Glutamatergic neuron (in vitro differentiated cells): ENCODE results near the gene PRLHR. TPM values are rescaled to one million over a fixed set of nuclear protein-coding genes. Genes with fewer than 3 reads are reported as not detected.
"Not testable (repeated sequence)": the region's sequence is repeated elsewhere in the genome, so short reads cannot be mapped to it uniquely, and the experiment has no call there.

ENCODE experiments used
- DNase-seq: peaks from one replicate; pipeline ENCODE4 v3.0.0; 2022
- H3K27ac Mint-ChIP-seq: one replicate; pipeline ENCODE4 v1.8.0; 2020; ENCODE audit warnings: mild to moderate bottlenecking, mixed read lengths, inconsistent platforms; ENCODE audit not compliant: unreplicated experiment
- H3K27me3 Mint-ChIP-seq: one replicate; pipeline ENCODE4 v1.8.0; 2020; ENCODE audit warnings: mild to moderate bottlenecking, moderate library complexity, mixed read lengths, inconsistent platforms; ENCODE audit not compliant: unreplicated experiment
- H3K36me3 Mint-ChIP-seq: one replicate; pipeline ENCODE4 v1.8.0; 2020; ENCODE audit warnings: mild to moderate bottlenecking, mixed read lengths, inconsistent platforms; ENCODE audit not compliant: unreplicated experiment
- H3K4me1 Mint-ChIP-seq: one replicate; pipeline ENCODE4 v1.8.0; 2020; ENCODE audit warnings: mild to moderate bottlenecking, low read depth, mixed read lengths, inconsistent platforms; ENCODE audit not compliant: unreplicated experiment
- H3K4me3 Mint-ChIP-seq: one replicate; pipeline ENCODE4 v1.8.0; 2020; ENCODE audit warnings: mild to moderate bottlenecking, mixed read lengths, inconsistent platforms; ENCODE audit not compliant: unreplicated experiment
- H3K9me3 Mint-ChIP-seq: one replicate; pipeline ENCODE4 v1.8.0; 2020; ENCODE audit warnings: mild to moderate bottlenecking, moderate library complexity, mixed read lengths, inconsistent platforms; ENCODE audit not compliant: unreplicated experiment
- CTCF ChIP-seq: fragments of 200-600 bp; sonication (generic); IDR thresholded peaks from one replicate; pipeline ENCODE4 v1.5.0; 2021; ENCODE audit not compliant: partially characterized antibody, unreplicated experiment
- total RNA-seq: library from RNA; stranded (reverse); fragmentation: NEBNext Ultra II Directional; extraction: Animal tissue kit (Norgen Biotek cat#: 25700); gene quantifications from one replicate; pipeline ENCODE4 v1.2.1, GENCODE V29; 2021; ENCODE audit not compliant: unreplicated experiment

PRLHR gene
- total RNA-seq, 1 donor from 2014 or later: 0.22 TPM

- no peak overlapping the region for H3K27ac Mint-ChIP-seq
- no peaks in the 10 kb centered on the region for H3K36me3 Mint-ChIP-seq
- H3K27me3 Mint-ChIP-seq: peaks cover 3% of the 10 kb centered on the region
- no peaks in the 10 kb centered on the region for H3K9me3 Mint-ChIP-seq
- DNase-seq: no peak
- H3K4me3 Mint-ChIP-seq: no peak overlapping the region
- no peak for TF ChIP-seq CTCF
- H3K4me1 Mint-ChIP-seq: peaks cover 3% of the 10 kb centered on the region
Measured at GRCh38 chr10:118624747-118625146, 29.3 kb upstream of the PRLHR start.

- peaks cover 4% of the 10 kb centered on the region for H3K27me3 Mint-ChIP-seq
- no peak overlapping the region for H3K4me3 Mint-ChIP-seq
- TF ChIP-seq CTCF: no peak
- no peaks in the 10 kb centered on the region for H3K9me3 Mint-ChIP-seq
- H3K27ac Mint-ChIP-seq: no peak overlapping the region
- no peak for DNase-seq
- H3K4me1 Mint-ChIP-seq: peaks cover 3% of the 10 kb centered on the region
- H3K36me3 Mint-ChIP-seq: no peaks in the 10 kb centered on the region
Measured at GRCh38 chr10:118621304-118621942, 26.0 kb upstream of the PRLHR start.

GRCh38 chr10:118613863-118614262, 18.4 kb upstream of the PRLHR start:
- H3K4me3 Mint-ChIP-seq, H3K36me3 Mint-ChIP-seq, H3K9me3 Mint-ChIP-seq, H3K27ac Mint-ChIP-seq, H3K4me1 Mint-ChIP-seq, H3K27me3 Mint-ChIP-seq, DNase-seq: not testable (repeated sequence)

- Mint-ChIP-seq H3K36me3 (no peaks in the 10 kb centered on the region), H3K27me3 (peaks cover 2% of the 10 kb centered on the region), H3K27ac (no peak overlapping the region), H3K9me3 (no peaks in the 10 kb centered on the region), H3K4me1 (peaks cover 8% of the 10 kb centered on the region), H3K4me3 (no peak overlapping the region)
- TF ChIP-seq CTCF: no peak
- no peak for DNase-seq
Measured at GRCh38 chr10:118610577-118610976, 15.1 kb upstream of the PRLHR start.

GRCh38 chr10:118607768-118608354, 12.4 kb upstream of the PRLHR start:
- H3K27ac Mint-ChIP-seq: peak overlapping the region; percentile 62

More at GRCh38 chr10:118607768-118608354, 12.4 kb upstream of the PRLHR start:
- TF ChIP-seq CTCF: no peak
- Mint-ChIP-seq H3K27me3 (peaks cover 1% of the 10 kb centered on the region), H3K36me3 (no peaks in the 10 kb centered on the region), H3K4me1 (peaks cover 11% of the 10 kb centered on the region), H3K4me3 (no peak overlapping the region), H3K9me3 (no peaks in the 10 kb centered on the region)
- no peak for DNase-seq
